Thyroid gland (tissue), 4 donors: Measurements from ENCODE around the gene ADAMTS13.

Source experiments
- POLR2A ChIP-seq, 2 donors: fragments of 450-650 bp; IDR thresholded peaks; one replicate each; pipeline ENCODE4 v1.6.1; 2017; ENCODE audit warnings: antibody characterized with exemption in 2 of 2, mild to moderate bottlenecking in 2 of 2, moderate library complexity in 1 of 2
- TF ChIP-seq, protein P1 (sequence below), 6 experiments: fragments of 200-600 bp in 3 of 6; fragments of 450-650 bp in 3 of 6; sonication (generic) in 3 of 6; IDR thresholded peaks; one replicate each; pipeline ENCODE4 v1.5.1; 2016 to 2019; ENCODE audit warnings: antibody characterized with exemption in 6 of 6, mild to moderate bottlenecking in 2 of 6, inconsistent platforms in 1 of 6, moderate library complexity in 1 of 6

DNA sequence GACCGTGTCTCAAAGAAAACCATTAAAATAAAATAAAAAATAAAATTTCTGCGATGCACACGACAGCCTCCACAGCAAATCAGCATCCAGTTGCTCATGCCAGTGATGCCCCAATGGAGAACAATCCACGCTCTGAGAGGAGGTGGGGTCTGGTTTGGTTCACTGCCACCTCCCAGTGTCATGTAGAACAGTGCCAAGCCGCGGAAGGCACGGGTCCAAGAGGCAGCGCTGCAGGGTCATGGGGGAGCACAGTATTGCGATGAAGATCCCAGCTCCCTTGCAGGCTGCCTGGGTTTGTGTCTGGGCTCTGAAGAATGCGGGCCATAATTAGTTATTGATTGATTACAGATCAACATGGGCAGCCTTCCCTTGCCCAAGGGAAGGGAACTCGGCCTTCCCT is 31.5 kb downstream of the ADAMTS13 start:
- TF ChIP-seq, protein P1, sequence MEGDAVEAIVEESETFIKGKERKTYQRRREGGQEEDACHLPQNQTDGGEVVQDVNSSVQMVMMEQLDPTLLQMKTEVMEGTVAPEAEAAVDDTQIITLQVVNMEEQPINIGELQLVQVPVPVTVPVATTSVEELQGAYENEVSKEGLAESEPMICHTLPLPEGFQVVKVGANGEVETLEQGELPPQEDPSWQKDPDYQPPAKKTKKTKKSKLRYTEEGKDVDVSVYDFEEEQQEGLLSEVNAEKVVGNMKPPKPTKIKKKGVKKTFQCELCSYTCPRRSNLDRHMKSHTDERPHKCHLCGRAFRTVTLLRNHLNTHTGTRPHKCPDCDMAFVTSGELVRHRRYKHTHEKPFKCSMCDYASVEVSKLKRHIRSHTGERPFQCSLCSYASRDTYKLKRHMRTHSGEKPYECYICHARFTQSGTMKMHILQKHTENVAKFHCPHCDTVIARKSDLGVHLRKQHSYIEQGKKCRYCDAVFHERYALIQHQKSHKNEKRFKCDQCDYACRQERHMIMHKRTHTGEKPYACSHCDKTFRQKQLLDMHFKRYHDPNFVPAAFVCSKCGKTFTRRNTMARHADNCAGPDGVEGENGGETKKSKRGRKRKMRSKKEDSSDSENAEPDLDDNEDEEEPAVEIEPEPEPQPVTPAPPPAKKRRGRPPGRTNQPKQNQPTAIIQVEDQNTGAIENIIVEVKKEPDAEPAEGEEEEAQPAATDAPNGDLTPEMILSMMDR (IDR thresholded peaks at IDR 0.05), result no peak
- TF ChIP-seq POLR2A (IDR thresholded peaks at IDR 0.05), result no peak
